Thyroid gland (tissue), 4 donors: ENCODE measurements around the gene GKN2. TPM values are rescaled to one million over a fixed set of nuclear protein-coding genes. Genes with fewer than 3 reads are reported as not detected.

Experiments used
- DNase-seq, 2 donors: peaks; one replicate each; pipeline ENCODE4 v3.0.0-alpha.2; 2019
- H3K27ac ChIP-seq, 3 donors: fragments of 200-600 bp; sonication (generic); 1 replicate in 2 of 3; 2 replicates in 1 of 3; pipeline ENCODE4 v1.5.1; 2016 to 2019; ENCODE audit warnings: mild to moderate bottlenecking in 1 of 3, moderate library complexity in 1 of 3
- H3K27me3 ChIP-seq: fragments of 200-600 bp; sonication (generic); one replicate; pipeline ENCODE4 v1.5.1; 2019
- H3K36me3 ChIP-seq, 2 donors: fragments of 200-600 bp; sonication (generic); one replicate each; pipeline ENCODE4 v1.5.1; 2016 to 2019
- H3K4me1 ChIP-seq, 2 donors: fragments of 200-600 bp; sonication (generic); one replicate each; pipeline ENCODE4 v1.5.1; 2017 to 2019
- H3K4me3 ChIP-seq, 3 donors: fragments of 200-600 bp; sonication (generic); replicated peaks in 1 of 3; 1 replicate in 2 of 3; 2 replicates in 1 of 3; pipeline ENCODE4 v1.5.1; 2016; ENCODE audit warnings: mild to moderate bottlenecking in 1 of 3
- H3K9me3 ChIP-seq: fragments of 200-600 bp; sonication (generic); one replicate; pipeline ENCODE4 v1.5.1; 2017
- POLR2A ChIP-seq, 2 donors: fragments of 450-650 bp; IDR thresholded peaks; one replicate each; pipeline ENCODE4 v1.6.1; 2017; ENCODE audit warnings: antibody characterized with exemption in 2 of 2, mild to moderate bottlenecking in 2 of 2, moderate library complexity in 1 of 2
- WGBS, 2 donors: methylation state at CpG; one replicate each; pipeline ENCODE4 v1.1.5; 2017; 5-methylcytosine and 5-hydroxymethylcytosine counted together
- intact Hi-C: fragments of 100-400 bp; cut with DNase I; formaldehyde crosslinking; loops from one replicate; pipeline ENCODE4 v1.15.1; 2023
- total RNA-seq, 4 donors: library from RNA; depleted of rRNA; stranded (reverse); fragments of >200 nt; gene quantifications; one replicate each; pipeline ENCODE4 v1.2.3, GENCODE V29; 2016
- TF ChIP-seq, protein P1 (sequence below), 6 experiments: fragments of 200-600 bp in 3 of 6; fragments of 450-650 bp in 3 of 6; sonication (generic) in 3 of 6; IDR thresholded peaks; one replicate each; pipeline ENCODE4 v1.5.1; 2016 to 2019; ENCODE audit warnings: antibody characterized with exemption in 6 of 6, mild to moderate bottlenecking in 2 of 6, inconsistent platforms in 1 of 6, moderate library complexity in 1 of 6

The GKN2 gene
- total RNA-seq, 4 donors from 2014 or later: not detected

DNA sequence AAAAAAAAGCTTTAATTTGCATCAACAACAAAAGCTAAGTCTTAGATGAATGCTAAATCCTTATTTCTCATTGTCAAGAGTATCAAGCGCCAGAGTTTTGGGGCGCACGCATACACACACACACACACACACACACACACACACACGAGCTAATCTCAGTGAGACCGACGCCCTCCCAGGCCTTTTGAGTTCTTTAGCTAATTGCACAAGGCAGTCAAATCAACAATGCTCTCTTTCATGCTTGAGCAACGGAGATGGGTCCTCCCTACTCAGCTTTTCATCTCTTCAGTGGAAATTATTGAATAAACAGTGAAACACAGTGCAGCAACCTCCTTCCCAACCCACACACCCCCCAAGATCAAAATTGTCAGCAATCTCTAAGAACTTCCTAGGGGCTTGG lies 41.0 kb upstream of the GKN2 start:
- H3K36me3 ChIP-seq: no peaks in the 10 kb centered on the region
- intact Hi-C loops: no loop called here
- H3K9me3 ChIP-seq: no peaks in the 10 kb centered on the region
- 49 to 62% methylated on average over 7 of the region's 7 CpGs for WGBS, 2 donors
- no peak overlapping the region for H3K27ac ChIP-seq
- no peak overlapping the region for H3K4me3 ChIP-seq
- H3K4me1 ChIP-seq: peaks cover 0 to 9% of the 10 kb centered on the region in 2 donors
- H3K27me3 ChIP-seq: no peaks in the 10 kb centered on the region
- peak; percentile 29 to 37 for DNase-seq
- no peak for TF ChIP-seq POLR2A (IDR thresholded peaks at IDR 0.05)
- TF ChIP-seq, protein P1, sequence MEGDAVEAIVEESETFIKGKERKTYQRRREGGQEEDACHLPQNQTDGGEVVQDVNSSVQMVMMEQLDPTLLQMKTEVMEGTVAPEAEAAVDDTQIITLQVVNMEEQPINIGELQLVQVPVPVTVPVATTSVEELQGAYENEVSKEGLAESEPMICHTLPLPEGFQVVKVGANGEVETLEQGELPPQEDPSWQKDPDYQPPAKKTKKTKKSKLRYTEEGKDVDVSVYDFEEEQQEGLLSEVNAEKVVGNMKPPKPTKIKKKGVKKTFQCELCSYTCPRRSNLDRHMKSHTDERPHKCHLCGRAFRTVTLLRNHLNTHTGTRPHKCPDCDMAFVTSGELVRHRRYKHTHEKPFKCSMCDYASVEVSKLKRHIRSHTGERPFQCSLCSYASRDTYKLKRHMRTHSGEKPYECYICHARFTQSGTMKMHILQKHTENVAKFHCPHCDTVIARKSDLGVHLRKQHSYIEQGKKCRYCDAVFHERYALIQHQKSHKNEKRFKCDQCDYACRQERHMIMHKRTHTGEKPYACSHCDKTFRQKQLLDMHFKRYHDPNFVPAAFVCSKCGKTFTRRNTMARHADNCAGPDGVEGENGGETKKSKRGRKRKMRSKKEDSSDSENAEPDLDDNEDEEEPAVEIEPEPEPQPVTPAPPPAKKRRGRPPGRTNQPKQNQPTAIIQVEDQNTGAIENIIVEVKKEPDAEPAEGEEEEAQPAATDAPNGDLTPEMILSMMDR (IDR thresholded peaks at IDR 0.05): no peak

DNA sequence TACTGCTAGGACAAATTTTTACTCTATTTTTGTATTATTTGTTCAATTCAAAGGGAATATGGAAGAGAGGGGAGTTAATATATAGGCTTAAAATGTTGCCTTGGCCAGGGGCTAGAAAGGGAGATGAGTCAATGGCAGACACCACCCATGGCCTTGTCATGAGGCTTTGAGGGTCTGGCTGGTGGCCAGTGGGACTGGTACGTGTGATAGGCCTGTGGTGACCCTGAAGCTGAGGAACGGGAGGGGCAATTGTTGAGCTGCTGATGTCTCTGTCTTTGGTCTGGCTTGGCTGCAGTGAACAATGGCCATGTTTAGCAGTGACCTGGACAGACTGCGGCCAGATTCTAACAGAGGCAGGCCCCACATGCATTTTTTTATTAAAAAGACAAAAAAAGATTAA lies 40.2 kb upstream of the GKN2 start:
- H3K27ac ChIP-seq: no peak overlapping the region
- no peak overlapping the region for H3K4me3 ChIP-seq
- intact Hi-C loops: no loop called here
- H3K4me1 ChIP-seq: peaks cover 0 to 9% of the 10 kb centered on the region in 2 donors
- TF ChIP-seq, protein P1 (IDR thresholded peaks at IDR 0.05): no peak
- no peak for TF ChIP-seq POLR2A (IDR thresholded peaks at IDR 0.05)
- no peaks in the 10 kb centered on the region for H3K27me3 ChIP-seq
- no peak for DNase-seq
- no peaks in the 10 kb centered on the region for H3K9me3 ChIP-seq
- WGBS, 2 donors: 92 to 93% methylated on average over 3 of the region's 3 CpGs
- no peaks in the 10 kb centered on the region for H3K36me3 ChIP-seq

DNA sequence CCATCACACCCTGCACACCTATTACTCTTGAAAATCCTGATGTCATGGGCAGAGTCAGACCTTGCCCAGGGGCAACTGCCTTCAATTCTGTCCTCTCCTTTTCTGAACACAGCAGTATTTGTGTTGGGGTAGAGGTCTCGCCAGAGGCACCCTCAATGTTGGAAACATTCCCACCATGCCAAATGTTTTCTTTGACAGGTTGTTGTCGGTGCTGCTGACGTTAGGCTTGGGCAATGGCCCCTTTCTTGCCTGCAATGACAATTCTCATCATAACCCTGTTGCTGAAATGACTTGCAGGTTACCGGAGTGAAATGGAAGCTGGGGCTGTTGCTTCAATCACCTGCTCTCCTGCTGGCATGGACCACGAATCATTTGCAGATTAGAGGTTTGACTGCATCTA lies 39.6 kb upstream of the GKN2 start:
- Histone ChIP-seq H3K4me3 (no peak overlapping the region), H3K27me3 (no peaks in the 10 kb centered on the region), H3K4me1 (peaks cover 0 to 9% of the 10 kb centered on the region in 2 donors), H3K27ac (peak overlapping the region in 1 of 3 donors; percentile 12), H3K36me3 (no peaks in the 10 kb centered on the region), H3K9me3 (no peaks in the 10 kb centered on the region)
- peak; percentile 23 to 47 for DNase-seq
- TF ChIP-seq, protein P1 (IDR thresholded peaks at IDR 0.05): no peak
- no peak for TF ChIP-seq POLR2A (IDR thresholded peaks at IDR 0.05)
- intact Hi-C loops: no loop called here
- WGBS, 2 donors: 41 to 42% methylated on average over 5 of the region's 5 CpGs

GRCh38 chr2:68989035-68989434 lies 36.3 kb upstream of the GKN2 start:
- TF ChIP-seq, protein P1 (IDR thresholded peaks at IDR 0.05): no peak
- TF ChIP-seq POLR2A (IDR thresholded peaks at IDR 0.05): no peak
- H3K9me3 ChIP-seq: no peaks in the 10 kb centered on the region
- intact Hi-C loops: no loop called here
- no peak overlapping the region for H3K4me3 ChIP-seq
- 84 to 88% methylated on average over 5 of the region's 5 CpGs for WGBS, 2 donors
- no peaks in the 10 kb centered on the region for H3K27me3 ChIP-seq
- no peaks in the 10 kb centered on the region for H3K36me3 ChIP-seq
- H3K4me1 ChIP-seq: peaks cover 0 to 9% of the 10 kb centered on the region in 2 donors
- DNase-seq: no peak
- H3K27ac ChIP-seq: no peak overlapping the region

- no peaks in the 10 kb centered on the region for H3K27me3 ChIP-seq
- no peaks in the 10 kb centered on the region for H3K36me3 ChIP-seq
- no peak for DNase-seq
- no peak overlapping the region for H3K4me3 ChIP-seq
- no peaks in the 10 kb centered on the region for H3K4me1 ChIP-seq
- no peaks in the 10 kb centered on the region for H3K9me3 ChIP-seq
- 83% methylated on average over 5 of the region's 5 CpGs for WGBS, 2 donors
- intact Hi-C loops: no loop called here
- H3K27ac ChIP-seq: no peak overlapping the region
- no peak for TF ChIP-seq POLR2A (IDR thresholded peaks at IDR 0.05)
- TF ChIP-seq, protein P1 (IDR thresholded peaks at IDR 0.05): no peak
These were observed 34.4 kb upstream of the GKN2 start for GRCh38 chr2:68987021-68987503.
